T-helper 2 cell (primary cell): ENCODE data around the gene MAGI3.
"Not testable (repeated sequence)": the region's sequence is repeated elsewhere in the genome, so short reads cannot be mapped to it uniquely, and the experiment has no call there.

Source experiments
- DNase-seq, 5 experiments: peaks; one replicate each; pipeline versions ENCODE4 v3.0.0 to v3.0.0-alpha.2; 2012 to 2022

Gene MAGI3

DNA sequence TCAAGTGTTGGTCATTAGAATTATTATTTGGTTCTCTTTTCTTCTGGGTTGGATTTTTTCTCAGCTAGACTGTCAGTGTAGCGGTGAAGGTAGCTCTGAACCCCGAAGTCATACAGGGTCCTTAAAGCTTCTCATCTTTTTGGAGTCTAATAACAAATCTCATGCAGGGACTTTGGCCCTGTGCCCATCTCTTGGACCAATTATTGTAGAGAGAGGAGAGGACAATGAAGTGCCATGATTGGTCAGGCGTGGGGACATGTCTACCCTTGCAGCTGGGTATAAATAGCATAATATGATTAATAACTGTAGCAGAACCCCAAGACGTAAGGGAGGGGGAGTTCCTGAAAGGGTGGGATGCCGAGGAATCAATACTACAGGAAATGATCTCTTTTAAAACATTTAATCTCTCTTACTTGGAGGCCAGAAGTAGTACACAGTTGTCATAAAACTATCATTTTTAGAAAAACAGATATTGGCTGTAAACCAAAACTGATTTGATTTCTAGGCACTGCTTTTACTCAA is 8.8 kb downstream of the MAGI3 start:
- DNase-seq, result no peak

DNA sequence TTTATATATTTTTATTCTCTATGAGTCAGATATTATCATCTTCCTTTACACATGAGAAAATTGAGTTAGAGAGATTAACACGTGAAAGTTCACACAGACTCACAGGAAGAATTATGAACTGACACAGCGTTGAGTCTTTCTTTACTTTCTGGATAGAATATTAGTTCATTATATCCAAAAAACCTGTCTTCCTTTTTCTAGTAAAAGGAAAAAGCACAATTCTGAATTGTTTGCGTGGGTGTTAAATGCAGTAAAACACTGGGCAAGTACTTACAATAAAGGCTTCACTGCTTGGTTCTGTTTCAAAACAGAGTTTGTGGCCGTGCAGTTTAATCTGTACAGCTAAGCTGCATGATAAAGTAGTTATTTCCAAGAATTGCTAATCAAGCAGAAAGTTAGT is 10.8 kb downstream of the MAGI3 start:
- DNase-seq, result no peak

DNA sequence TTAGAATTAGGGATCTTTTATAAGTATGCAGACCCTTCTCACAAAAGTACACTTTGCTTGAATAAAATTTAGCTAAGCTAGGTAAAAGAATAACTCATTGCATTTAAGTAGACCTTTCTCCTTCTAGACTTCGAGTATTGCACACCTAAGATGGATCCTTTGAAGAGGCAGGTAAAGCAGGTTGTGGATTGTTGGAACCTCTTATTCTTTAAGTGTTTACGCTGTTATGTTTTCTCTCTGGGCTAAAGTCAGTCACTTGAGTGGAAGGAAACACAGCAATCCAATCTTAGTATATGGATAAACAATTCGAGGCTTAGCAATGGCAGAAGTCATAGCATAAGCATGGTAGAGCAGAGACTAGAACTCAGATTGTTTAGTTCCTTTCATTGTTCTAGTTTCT is 11.4 kb downstream of the MAGI3 start:
- DNase-seq, result no peak

DNA sequence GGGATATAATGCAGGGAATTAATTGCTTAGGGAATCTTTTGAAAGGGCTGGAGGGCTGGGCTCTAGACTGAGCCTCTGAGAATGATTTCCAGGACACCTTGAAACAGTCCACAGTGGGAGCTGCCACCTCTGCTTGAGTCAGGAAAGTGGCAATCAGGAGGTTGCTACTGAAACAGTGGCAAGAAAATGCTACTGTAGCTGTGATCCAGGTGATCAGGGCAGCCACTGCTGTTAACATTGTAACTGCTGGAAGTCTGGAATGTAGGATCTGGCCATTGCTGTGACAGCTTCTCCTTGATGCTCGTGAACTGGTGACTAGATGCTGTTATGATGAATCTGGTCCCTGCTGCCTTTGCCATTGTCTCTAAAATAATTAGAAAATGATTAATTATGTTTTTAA is 12.8 kb downstream of the MAGI3 start:
- DNase-seq, result no peak

DNA sequence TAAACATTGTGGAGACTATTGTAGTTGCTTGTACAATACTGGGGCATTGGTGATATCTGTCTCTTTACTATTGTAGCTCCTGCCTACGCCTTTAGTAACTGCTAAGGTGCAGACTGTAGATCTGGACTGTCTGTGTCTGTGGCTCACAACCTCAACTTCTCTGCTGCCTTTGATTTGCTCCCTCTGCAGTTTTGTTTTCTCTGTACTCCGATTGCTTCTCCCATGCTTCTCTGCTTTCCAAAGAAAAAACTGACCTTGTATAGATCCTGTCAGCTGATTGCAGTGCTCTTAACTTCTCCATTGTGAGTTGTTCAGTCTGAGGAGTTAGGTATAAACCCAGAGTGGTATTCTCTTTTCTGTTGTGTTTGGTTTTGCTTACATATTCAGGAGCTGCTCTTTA is 15.3 kb downstream of the MAGI3 start:
- DNase-seq, result no peak

DNA sequence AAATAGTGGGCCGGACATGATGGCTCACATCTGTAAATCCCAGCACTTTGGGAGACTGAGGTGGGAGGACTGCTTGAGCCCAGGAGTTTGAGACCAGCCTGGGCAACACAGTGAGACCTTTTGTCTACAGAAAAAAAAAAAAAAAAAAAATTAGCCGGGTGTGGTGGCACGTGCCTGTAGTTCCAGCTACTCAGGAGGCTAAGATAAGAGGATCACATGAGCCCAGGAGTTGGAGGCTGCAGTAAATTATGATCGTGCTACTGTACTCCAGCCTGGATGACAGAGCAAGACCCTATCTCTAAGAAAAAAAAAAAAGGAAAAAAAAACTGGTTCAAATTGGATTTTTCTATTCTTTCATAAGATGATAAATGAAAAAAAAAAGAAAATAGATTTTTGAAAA is 15.8 kb downstream of the MAGI3 start:
- not testable (repeated sequence) for DNase-seq

DNA sequence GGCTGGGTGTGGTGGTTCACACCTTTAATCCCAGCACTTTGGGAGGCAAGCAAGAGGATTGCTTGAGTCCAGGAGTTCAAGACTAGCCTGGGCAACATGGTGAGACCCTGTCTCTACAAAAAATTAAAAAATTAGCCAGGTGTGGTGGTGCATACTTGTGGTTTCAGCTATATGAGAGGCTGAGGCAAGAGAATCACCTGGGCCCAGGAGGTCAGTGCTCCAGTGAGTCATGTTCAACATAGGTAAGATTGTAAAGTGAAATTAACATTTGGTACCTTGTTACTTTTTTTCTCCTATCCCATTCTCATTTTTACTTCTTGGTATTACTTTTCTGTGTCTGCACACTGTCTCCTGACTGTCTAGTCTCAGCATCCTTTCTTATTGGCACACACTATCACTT is 19.0 kb downstream of the MAGI3 start:
- no peak for DNase-seq

DNA sequence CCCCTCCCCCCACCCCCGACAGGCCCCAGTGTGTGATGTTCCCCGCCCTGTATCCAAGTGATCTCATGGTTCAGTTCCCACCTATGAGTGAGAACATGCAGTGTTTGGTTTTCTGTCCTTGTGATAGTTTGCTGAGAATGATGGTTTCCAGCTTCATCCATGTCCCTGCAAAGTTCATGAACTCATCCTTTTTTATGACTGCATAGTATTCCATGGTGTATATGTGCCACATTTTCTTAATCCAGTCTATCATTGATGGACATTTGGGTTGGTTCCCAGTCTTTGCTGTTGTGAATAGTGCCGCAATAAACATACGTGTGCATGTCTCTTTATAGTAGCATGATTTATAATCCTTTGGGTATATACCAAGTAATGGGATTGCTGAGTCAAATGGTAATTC is 21.7 kb downstream of the MAGI3 start:
- not testable (repeated sequence) for DNase-seq

DNA sequence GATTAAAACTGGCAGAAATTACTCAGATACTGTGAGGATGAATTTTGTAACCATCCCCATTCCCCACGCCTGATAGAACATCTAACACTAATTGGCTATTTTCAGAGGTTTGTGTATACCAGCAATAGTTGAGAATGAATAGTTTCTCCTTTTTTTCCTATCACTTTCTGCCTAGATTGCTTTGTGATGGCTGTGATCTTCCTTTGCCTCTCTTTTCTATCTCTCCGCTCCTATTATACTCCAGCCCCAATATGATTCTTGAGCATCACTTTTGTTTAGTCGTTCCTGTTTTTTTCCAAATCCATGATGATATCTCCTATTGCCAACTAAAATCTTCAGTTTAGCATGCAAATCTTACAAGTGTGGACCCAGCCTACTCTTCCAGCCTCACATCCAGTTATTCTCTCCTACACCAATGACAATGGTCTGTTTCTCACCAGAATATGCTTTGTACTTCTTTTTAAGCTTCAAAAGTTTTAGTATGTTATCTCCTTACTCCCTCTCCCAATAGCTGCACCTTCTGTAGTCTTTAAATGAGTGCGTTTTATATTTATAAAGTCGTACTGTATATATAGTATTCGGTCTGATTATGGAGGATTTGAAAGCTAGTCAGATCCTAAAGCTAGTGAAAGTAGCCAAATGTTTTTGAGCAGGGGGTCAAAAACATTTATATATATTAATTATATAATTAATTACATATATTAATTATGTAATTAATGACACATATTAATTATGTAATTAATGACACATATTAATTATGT is 25.2 kb downstream of the MAGI3 start:
- peak in 1 of 5 experiments; percentile 25 for DNase-seq

DNA sequence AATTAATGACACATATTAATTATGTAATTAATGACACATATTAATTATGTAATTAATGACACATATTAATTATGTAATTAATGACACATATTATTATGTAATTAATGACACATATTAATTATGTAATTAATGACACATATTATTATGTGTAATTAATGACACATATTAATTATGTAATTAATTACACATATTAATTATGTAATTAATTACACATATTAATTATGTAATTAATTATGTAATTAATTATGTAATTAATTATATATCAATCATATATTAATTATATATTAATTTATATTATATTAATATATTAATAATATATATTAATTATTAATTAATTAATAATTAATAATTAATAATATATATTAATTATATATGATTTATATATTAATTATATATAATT is 25.8 kb downstream of the MAGI3 start:
- not testable (repeated sequence) for DNase-seq

DNA sequence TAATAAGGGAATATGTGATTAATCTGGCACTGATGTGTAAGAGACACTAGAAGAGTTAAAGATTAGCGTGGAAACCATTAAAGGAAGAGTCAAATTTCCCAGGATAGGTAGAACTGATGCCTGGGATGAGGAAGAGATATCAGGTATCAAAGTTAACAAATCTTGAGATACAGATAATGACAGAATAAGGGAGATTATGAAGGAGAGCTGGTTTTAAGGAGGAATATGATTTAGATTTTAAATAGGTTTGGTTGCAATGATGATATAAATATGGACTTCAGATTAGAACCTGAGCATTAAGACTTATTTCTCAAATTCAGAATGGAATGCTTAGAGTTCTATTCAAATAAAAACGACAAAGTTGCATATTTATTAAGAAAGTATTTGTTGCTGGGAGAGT is 26.2 kb downstream of the MAGI3 start:
- no peak for DNase-seq

DNA sequence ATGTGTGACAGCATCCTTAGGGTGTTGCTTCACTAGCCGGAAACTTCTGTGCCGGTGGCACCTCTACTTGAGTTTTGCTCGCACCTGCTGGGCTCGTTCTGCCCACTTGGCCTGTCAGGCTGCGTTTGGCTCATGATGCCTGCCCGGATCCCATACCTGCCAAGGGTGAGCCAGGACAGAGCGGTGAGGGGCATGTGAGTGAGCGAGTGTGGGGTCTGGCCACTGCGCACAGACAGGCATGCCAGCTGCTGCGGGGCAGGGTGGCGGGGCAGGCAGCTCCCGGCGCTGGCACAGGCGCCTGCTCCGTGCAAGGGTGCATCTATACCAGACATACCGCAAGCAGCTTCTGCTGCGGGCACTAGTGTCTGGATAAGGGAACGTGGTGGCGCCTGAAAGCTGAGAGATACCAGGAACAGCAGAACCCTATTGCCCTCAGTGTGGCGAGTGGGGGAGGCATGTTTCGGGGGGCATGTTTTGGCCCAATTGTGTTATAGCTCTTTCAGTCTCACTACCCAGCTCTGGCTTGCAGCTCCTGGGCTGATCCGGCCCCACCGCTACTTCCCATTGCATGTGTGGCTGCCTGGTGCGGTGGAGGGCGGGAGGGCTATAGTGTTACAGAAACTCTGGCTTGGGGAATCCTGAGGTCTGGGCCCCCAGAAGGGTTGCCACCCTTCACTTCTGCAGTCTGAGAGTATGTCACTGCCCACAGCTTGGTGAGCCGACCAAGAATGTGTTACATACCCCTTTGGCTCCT is 32.2 kb downstream of the MAGI3 start:
- DNase-seq, result no peak

DNA sequence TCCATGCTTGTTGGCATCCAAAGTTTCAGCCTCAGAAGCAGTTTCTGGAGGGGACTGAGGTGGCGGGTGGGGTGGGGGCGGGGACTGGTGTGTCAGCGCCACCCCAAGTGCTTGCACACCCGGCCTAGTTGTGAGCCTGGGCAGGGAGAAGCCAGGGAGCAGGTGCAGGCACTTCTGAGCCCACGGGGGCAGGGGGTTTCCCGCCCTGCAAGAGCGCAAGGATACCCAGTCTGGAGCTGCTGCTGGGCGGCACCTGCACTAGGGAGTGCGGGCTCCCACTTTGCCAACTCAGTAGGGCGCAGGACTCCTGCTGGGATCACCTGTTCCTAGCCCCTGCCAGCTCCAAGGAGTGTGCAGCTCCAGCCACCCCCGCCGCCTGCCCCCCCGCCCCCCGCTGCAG is 33.5 kb downstream of the MAGI3 start:
- DNase-seq, result no peak

DNA sequence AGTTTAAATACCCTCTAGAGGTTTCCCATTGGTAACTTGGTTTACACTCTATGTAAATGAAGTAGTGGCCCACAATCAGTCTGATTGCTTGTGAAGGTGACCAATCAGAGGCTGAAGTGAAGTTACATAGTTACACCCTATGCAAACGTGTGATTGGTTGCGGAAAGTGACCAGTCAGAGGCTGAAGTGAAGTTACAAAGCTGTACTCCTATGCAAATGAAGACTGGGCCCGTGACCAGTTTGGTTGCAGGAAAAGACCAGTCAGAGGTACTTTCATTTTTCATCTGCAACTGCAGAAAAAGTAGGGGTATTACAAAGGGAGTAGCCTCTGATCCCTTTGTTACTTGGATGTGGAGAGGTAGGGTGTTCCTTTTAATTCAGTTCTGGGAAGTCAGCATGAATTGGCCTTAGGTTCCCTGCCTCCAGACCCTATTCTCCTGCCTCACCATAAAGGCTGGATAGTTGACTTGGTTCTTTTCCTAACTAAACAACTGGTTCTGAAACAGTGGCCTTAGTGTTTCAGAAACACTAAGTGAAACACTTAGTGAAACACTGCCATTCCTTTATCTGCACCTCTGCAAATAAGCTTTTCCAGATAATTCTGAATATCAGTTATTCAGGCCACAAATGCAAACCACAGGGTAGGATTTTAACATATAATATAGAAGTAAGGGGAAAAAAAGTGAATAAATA is 39.3 kb downstream of the MAGI3 start:
- no peak for DNase-seq

DNA sequence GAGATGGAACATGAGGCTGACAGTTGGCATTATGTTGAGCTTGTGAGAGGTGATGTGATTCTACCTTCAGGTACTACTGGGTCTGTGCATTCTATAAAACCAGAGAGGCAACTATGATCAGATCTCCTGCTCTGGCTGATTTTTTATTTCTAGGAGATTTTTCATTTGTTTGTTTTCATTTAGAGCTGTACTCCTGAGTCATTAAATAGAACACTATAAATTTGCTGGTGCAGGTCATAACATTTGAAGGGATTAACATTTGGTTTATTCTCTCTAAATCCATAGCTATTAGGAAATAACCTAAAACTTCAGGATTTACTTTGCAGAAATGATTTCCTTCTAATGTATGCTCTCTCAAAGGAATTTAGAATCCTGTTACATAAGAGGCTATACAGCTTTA is 42.9 kb downstream of the MAGI3 start:
- DNase-seq, result no peak

DNA sequence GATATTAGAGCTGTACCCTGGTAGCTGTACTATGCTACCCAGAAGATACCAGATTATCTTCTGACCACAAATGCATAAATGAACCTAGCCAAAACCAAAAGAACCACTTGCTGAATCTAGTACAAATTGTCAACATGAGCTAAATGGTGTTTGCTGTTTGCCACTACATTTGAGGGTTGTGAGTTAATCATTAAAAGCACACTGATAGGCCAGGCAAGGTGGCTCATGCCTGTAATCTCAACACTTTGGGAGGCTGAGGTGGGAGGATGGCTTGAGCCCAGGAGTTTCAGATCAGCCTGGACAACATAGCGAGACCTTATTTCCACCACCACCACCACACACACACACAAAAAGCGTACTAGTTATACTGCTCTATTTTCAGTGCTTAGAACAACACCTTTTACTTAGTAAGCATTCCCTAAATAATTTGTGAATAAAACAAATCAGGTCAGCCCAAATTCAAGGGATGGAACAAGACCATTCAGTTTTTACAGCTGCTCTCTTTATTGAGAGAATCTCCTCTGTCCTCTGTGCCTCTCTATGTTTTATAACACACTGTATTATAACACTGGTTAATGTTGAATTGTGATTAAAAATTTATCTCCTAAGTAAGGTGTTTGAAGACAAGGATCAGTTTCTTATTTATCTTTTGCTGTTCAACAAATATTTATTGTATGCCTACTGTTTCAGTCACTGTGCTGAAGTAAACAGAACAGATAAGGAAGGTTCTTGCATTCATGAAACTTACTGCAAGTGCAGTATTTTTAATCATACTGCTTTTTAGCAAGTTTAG is 44.0 kb downstream of the MAGI3 start:
- DNase-seq, result peak in 1 of 5 experiments; percentile 31

DNA sequence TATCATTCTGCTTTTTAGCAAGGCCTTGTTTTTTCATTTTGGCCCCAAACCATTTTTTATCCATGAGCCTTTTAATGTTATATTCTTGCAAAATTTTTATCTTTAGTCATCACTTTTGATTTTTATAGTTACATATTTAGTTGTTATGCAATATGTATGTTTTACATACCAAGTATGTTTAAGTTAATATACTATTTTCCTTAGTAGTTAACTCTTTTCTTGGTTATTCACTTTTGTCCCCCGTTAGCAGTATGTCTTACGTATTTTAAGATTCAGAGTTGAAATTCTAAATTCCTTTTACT is 44.5 kb downstream of the MAGI3 start:
- DNase-seq, result no peak

DNA sequence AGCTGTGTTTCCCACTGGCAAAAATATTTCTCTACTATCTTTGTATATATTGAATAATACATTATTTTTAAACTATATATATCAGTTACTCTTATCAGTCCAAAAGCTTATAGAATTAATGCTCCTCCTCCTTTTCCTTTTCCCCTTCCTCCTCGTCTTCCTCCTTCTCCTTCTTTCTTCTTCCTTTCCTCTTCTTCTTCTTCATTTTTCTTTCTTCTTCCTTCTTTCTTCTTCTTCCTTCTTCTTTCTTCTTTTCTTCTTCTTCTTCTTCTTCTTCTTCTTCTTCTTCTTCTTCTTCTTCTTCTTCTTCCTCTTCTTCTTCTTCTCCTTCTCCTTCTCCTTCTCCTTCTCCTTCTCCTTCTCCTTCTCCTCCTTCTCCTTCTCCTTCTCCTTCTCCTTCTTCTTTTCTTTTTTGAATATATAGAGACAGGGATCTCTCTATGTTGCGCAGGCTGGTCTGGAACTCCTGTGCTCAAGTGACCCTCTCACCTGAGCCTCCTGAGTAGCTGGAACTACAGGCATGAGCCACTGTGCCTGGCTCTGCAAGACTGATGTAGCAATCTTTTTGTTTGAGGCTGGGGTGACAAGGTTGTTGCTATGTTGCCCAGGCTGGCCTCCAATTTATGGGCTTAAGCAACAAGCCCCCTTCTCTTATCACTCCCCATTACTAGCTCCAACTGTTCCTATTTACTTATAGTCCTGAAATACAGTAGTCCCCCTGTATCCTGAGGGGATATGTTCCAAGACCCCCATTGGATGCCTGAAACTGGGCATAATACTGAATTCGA is 47.4 kb downstream of the MAGI3 start:
- DNase-seq, result no peak

DNA sequence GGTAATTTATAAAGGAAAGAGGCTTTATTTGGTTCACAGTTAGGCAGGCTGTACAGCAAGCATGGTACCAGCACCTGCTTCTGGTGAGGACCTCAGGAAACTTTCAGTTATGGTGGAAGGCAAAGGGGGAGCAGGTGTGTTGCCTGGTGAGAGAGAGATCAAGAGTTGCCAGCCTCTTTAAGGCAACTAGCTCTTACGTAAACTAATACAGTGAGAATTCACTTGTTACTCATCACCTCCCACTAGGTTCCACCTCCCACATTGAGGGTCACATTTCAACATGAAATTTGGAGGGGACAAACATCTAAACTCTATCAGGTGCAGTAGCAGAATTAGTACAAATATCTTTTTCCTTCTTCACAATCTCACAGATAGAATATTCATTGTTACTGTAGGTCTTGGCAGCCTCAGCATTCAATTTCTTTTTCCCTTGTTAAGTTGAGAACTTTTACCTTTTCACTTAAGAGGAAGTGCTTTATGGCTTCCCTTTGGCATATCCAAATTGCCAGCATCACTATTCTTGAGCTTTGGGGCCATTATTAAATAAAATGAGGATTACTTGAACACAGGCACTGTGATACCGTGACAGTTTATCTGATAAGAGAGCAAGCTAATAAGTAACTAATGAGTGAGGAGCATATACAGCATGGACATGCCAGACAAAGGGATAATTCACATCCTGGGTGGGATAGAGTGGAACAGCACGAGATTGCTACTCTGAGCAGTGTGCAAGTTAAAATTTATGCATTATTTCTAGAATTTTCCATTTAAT is 48.4 kb downstream of the MAGI3 start:
- DNase-seq, result no peak

DNA sequence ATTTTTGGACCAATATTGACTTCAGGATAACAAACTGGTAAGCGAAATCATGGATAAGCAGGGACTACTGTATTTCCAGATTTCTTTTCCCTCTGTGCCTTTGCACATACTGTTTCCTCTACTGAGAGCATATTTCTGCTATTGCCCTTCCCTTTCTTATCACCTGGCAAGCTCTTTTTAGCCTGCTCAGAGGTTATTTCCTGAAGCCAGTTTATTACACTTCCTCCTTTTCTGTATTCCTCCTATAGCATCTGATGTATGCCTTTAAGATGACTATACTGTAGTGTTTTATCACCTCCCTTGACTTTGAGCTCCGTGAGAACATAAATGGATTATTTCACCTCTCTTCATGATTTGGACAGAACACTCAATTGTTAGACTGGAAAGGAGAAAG is 49.0 kb downstream of the MAGI3 start:
- no peak for DNase-seq

DNA sequence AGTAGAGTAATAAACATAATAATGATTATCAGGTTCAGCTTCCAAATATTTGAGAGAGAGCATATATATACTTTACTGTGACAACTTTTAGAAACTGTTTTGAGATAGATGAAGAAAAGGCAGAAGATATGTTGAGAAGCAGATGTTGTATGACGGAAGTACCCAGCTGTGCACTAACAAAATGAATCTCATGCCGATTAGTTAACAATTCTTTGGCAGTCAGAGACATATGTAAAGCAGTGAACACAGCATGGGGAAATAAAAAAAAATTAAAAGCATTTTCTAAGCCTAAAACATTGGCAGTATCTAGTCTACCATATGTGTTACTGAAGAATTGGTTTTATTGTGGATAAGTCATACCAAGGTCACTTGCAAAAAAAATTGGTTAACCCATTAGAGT is 51.8 kb downstream of the MAGI3 start:
- DNase-seq, result no peak
